Activated CD4-positive, alpha-beta T cell treated with anti-CD3 and anti-CD28 coated beads for 36 hours (primary cell): Measurements from ENCODE around the gene PRH2. TPM values are rescaled to one million over a fixed set of nuclear protein-coding genes. Genes with fewer than 3 reads are reported as not detected.
A peak's percentile ranks its signal among the peaks of the same experiment; 100 is the strongest.

Experiments
- ATAC-seq: fragments of 200-7000 bp; cut with Tn5 transposase; one replicate; pipeline ENCODE4 v1.10.0; 2021; ENCODE audit warnings: mild to moderate bottlenecking, moderate library complexity
- CTCF ChIA-PET: fragments of 350-600 bp; sonication (Branson Sonifier 250); formaldehyde crosslinking; loops from one replicate; lab custom pipeline; 2021; ENCODE audit warnings: antibody characterized with exemption; lab: Charles Lee
- POLR2A ChIA-PET: fragments of 350-600 bp; sonication (Branson Sonifier 250); formaldehyde crosslinking; loops from one replicate; lab custom pipeline; 2021; ENCODE audit warnings: antibody characterized with exemption, inconsistent platforms; lab: Charles Lee
- DNase-seq: peaks from one replicate; pipeline ENCODE4 v3.0.0-alpha.2; 2020
- H3K27ac Mint-ChIP-seq: one replicate; pipeline ENCODE4 v1.8.0; 2021; ENCODE audit warnings: mixed read lengths
- H3K27me3 Mint-ChIP-seq: one replicate; pipeline ENCODE4 v1.8.0; 2021; ENCODE audit warnings: mixed read lengths
- H3K36me3 Mint-ChIP-seq: one replicate; pipeline ENCODE4 v1.8.0; 2021; ENCODE audit warnings: low read depth, mixed read lengths
- H3K4me1 Mint-ChIP-seq: one replicate; pipeline ENCODE4 v1.8.0; 2021; ENCODE audit warnings: mixed read lengths
- H3K4me3 Mint-ChIP-seq: one replicate; pipeline ENCODE4 v1.8.0; 2021; ENCODE audit warnings: mild to moderate bottlenecking, moderate library complexity, mixed read lengths
- H3K9me3 Mint-ChIP-seq: one replicate; pipeline ENCODE4 v1.8.0; 2021; ENCODE audit warnings: low read depth, mixed read lengths
- intact Hi-C, 2 experiments: fragments of 100-400 bp; cut with DNase I in 1 of 2; cut with micrococcal nuclease in 1 of 2; formaldehyde crosslinking; loops; one replicate each; pipeline versions ENCODE4 v1.14.2 to v1.15.1; 2022 to 2024; cut with DNase I, micrococcal nuclease
- total RNA-seq, 2 experiments: library from RNA; stranded (reverse); gene quantifications; one replicate each; pipeline ENCODE4 v1.2.3, GENCODE V29; 2021

Gene PRH2
- total RNA-seq, 2 experiments from 2014 or later = not detected

- Mint-ChIP-seq H3K36me3 (no peaks in the 10 kb centered on the region), H3K9me3 (no peaks in the 10 kb centered on the region), H3K4me1 (no peaks in the 10 kb centered on the region), H3K27ac (no peak overlapping the region), H3K4me3 (no peak overlapping the region), H3K27me3 (no peaks in the 10 kb centered on the region)
- no peak for DNase-seq
- ChIA-PET POLR2A (no interaction called here), CTCF (interaction anchor here (0.6 to 0.8 kb wide), 2 partner anchors 276 to 562 kb away, joined by 3 read pairs; no protein-coding TSS in a partner anchor)
- no peak for ATAC-seq
- intact Hi-C loops = no loop called here
Measured at GRCh38 chr12:10926269-10926668, 2.8 kb upstream of the PRH2 start.

DNA sequence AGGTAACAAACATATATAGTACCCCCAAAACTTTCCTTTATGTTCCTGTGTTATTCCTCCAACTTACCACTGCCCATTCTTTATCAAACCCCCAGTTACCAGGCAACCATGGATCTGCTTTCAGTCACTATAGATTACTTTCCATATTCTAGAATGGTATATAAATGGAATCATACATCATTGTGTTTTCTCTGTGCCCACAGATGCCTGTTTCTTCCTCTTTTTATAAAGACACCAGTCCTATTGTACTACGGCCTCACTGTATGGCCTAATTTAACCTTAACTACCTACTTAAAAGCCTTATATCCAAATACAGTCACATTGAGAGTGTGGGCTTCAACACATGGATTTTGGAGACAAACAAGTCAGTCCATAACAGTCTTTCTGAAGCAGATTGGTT lies 7.5 kb downstream of the PRH2 start:
- DNase-seq (no peak), ATAC-seq (no peak)
- Mint-ChIP-seq H3K9me3 (no peaks in the 10 kb centered on the region), H3K4me3 (no peak overlapping the region), H3K36me3 (peaks cover 2% of the 10 kb centered on the region), H3K27me3 (no peaks in the 10 kb centered on the region), H3K4me1 (no peaks in the 10 kb centered on the region), H3K27ac (no peak overlapping the region)
- POLR2A ChIA-PET = interaction anchor here (0.6 kb wide), 1 partner anchor 152 kb away, joined by 3 read pairs; no protein-coding TSS in a partner anchor
- CTCF ChIA-PET = interaction anchor here (0.7 kb wide), 1 partner anchor 629 kb away, joined by 3 read pairs; no protein-coding TSS in a partner anchor
- intact Hi-C loops = no loop called here

GRCh38 chr12:10939163-10939562 lies 10.1 kb downstream of the PRH2 start, which contains the start of gene TAS2R14:
Gene TAS2R14, minus strand, starts transcription at chr12:10939263. Its CDS starts 56 bp downstream, at chr12:10939207.
- Mint-ChIP-seq H3K9me3 (no peaks in the 10 kb centered on the region), H3K36me3 (peaks cover 2% of the 10 kb centered on the region), H3K4me1 (peaks cover 11% of the 10 kb centered on the region), H3K4me3 (no peak within 1 kb of the TSS), H3K27ac (no peak within 1 kb of the TSS), H3K27me3 (no peaks in the 10 kb centered on the region)
- ATAC-seq = no peak
- CTCF ChIA-PET = no interaction called here
- POLR2A ChIA-PET = no interaction called here
- DNase-seq = no peak
- intact Hi-C loops = no loop called here

DNA sequence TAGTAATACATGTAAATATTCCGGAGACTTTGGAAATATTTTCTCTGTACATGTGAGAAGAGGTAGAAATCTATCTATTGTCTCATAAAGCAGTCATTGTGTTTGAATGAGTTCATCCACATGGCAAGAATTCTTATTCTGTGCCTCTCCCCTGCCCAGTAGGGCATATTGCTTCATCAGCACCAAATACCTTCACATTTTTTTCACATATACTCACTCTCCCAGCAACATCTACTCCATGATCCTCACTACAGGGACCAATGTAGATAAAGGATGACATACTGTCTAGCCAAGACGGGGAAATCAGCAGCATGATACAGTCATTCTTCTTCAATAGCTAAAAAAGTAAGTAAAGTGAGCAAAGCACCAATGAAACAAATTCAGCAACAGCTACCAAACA lies 11.4 kb downstream of the PRH2 start:
- intact Hi-C loops = no loop called here
- H3K27ac Mint-ChIP-seq = no peak overlapping the region
- peaks cover 11% of the 10 kb centered on the region for H3K4me1 Mint-ChIP-seq
- DNase-seq (no peak), ATAC-seq (no peak)
- POLR2A ChIA-PET = no interaction called here
- no peaks in the 10 kb centered on the region for H3K9me3 Mint-ChIP-seq
- H3K4me3 Mint-ChIP-seq = no peak overlapping the region
- H3K36me3 Mint-ChIP-seq = peaks cover 2% of the 10 kb centered on the region
- no peaks in the 10 kb centered on the region for H3K27me3 Mint-ChIP-seq
- CTCF ChIA-PET = interaction anchor here (0.6 kb wide), 1 partner anchor 119 kb away, joined by 3 read pairs; no protein-coding TSS in a partner anchor

DNA sequence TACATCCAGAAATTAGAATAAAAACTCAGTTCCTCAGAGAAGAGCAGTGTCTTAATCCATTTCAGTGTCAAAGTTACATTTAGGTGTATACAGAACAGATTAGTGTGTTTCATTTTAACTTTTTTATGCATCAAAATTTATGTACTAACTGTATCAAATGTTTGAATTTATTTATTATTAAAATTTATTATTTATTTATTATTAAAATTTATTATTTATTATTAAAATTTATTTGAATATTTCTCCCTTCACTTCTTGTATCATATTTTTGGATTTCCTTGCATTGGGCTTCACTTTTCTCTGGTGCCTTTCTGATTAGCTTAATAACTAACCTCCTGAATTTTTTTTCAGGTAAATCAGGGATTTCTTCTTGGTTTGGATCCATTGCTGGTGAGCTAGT lies 12.3 kb downstream of the PRH2 start:
- no peak overlapping the region for H3K27ac Mint-ChIP-seq
- intact Hi-C loops = no loop called here
- no peak for ATAC-seq
- CTCF ChIA-PET = interaction anchor here (0.6 kb wide), 1 partner anchor 132 kb away, joined by 4 read pairs; no protein-coding TSS in a partner anchor
- no peak overlapping the region for H3K4me3 Mint-ChIP-seq
- H3K36me3 Mint-ChIP-seq = peaks cover 2% of the 10 kb centered on the region
- DNase-seq = no peak
- no peaks in the 10 kb centered on the region for H3K27me3 Mint-ChIP-seq
- H3K9me3 Mint-ChIP-seq = peaks cover 2% of the 10 kb centered on the region
- POLR2A ChIA-PET = no interaction called here
- peaks cover 11% of the 10 kb centered on the region for H3K4me1 Mint-ChIP-seq

DNA sequence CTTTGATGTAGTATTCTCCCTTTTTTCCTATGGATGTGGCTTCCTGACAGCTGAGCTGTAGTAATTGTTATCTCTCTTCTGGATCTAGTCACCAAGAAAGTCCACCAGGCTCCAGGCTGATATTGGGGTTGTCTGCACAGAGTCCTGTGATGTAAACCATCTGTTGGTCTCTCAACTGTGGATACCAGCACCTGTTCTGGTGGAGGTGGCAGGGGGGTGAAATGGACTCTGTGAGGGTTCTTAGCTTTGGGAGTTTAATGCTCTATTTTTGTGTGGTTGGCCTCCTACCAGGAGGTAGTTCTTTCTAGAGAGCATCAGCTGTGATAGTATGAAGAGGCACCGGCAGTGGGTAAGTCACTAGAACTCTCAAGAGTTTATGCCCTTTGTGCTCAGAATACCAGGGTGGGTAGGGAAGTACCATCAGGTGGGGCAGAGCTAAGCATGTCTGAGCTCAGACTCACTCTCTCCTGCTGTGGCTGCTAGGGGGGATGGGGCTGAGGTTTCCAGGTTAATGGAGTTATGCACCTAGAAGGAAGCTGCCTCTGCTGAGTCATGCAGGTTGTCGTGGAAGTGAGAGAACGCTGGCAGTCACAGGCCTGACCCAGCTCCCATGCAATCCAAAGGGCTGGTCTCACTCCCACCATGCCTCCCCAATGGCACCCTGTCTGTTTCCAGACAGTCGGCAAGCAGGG lies 13.0 kb downstream of the PRH2 start:
- ChIA-PET POLR2A (no interaction called here), CTCF (interaction anchor here (0.6 kb wide), 1 partner anchor 132 kb away, joined by 4 read pairs; no protein-coding TSS in a partner anchor)
- H3K27ac Mint-ChIP-seq = no peak overlapping the region
- DNase-seq (peak; percentile 14), ATAC-seq (peak; percentile 39)
- peaks cover 5% of the 10 kb centered on the region for H3K9me3 Mint-ChIP-seq
- intact Hi-C loops = no loop called here
- H3K4me3 Mint-ChIP-seq = no peak overlapping the region
- no peaks in the 10 kb centered on the region for H3K27me3 Mint-ChIP-seq
- peaks cover 4% of the 10 kb centered on the region for H3K36me3 Mint-ChIP-seq
- peaks cover 11% of the 10 kb centered on the region for H3K4me1 Mint-ChIP-seq

GRCh38 chr12:10943167-10943566 lies 14.1 kb downstream of the PRH2 start:
- CTCF ChIA-PET = interaction anchor here (0.7 kb wide), 1 partner anchor 489 kb away, joined by 3 read pairs; no protein-coding TSS in a partner anchor
- peaks cover 11% of the 10 kb centered on the region for H3K4me1 Mint-ChIP-seq
- intact Hi-C loops = no loop called here
- POLR2A ChIA-PET = no interaction called here
- ATAC-seq (no peak), DNase-seq (no peak)
- H3K36me3 Mint-ChIP-seq = peaks cover 5% of the 10 kb centered on the region
- H3K4me3 Mint-ChIP-seq = no peak overlapping the region
- no peaks in the 10 kb centered on the region for H3K27me3 Mint-ChIP-seq
- no peak overlapping the region for H3K27ac Mint-ChIP-seq
- H3K9me3 Mint-ChIP-seq = peaks cover 10% of the 10 kb centered on the region

- peaks cover 26% of the 10 kb centered on the region for H3K9me3 Mint-ChIP-seq
- H3K27ac Mint-ChIP-seq = no peak overlapping the region
- DNase-seq (no peak), ATAC-seq (no peak)
- peaks cover 37% of the 10 kb centered on the region for H3K36me3 Mint-ChIP-seq
- intact Hi-C loops = loop anchor here in 1 of 2 experiments (10.0 kb wide), 1 partner anchor 532 kb away; no protein-coding TSS in a partner anchor
- no peak overlapping the region for H3K4me3 Mint-ChIP-seq
- CTCF ChIA-PET = no interaction called here
- no peaks in the 10 kb centered on the region for H3K27me3 Mint-ChIP-seq
- POLR2A ChIA-PET = no interaction called here
- peaks cover 10% of the 10 kb centered on the region for H3K4me1 Mint-ChIP-seq
Measured at GRCh38 chr12:10952645-10953044, 23.6 kb downstream of the PRH2 start.

DNA sequence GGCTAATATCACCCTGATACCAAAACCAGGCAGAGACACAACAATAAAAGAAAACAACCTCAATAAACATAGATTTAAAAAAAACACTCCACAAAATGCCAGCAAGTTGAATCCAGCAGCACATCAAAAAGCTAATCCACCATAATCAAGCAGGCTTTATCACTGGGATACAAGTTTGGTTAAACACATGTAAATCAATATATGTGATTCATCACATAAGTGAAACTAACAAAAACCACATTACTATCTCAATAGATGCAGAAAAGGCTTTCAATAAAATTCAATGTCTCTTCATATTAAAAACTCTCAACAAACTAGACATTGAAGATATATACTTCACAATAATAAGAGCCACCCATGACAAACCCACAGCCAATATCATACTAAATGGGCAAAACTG lies 27.0 kb downstream of the PRH2 start:
- intact Hi-C loops = loop anchor here in 1 of 2 experiments (10.0 kb wide), 1 partner anchor 529 kb away; no protein-coding TSS in a partner anchor
- DNase-seq = no peak
- Mint-ChIP-seq H3K4me1 (peaks cover 28% of the 10 kb centered on the region), H3K27me3 (no peaks in the 10 kb centered on the region), H3K27ac (no peak overlapping the region), H3K4me3 (no peak overlapping the region), H3K36me3 (peaks cover 41% of the 10 kb centered on the region), H3K9me3 (peaks cover 18% of the 10 kb centered on the region)
- no peak for ATAC-seq
- ChIA-PET CTCF (no interaction called here), POLR2A (no interaction called here)

GRCh38 chr12:10957741-10958140 lies 28.7 kb downstream of the PRH2 start:
- ChIA-PET POLR2A (no interaction called here), CTCF (no interaction called here)
- DNase-seq (no peak), ATAC-seq (no peak)
- no peak overlapping the region for H3K4me3 Mint-ChIP-seq
- intact Hi-C loops = loop anchor here in 1 of 2 experiments (10.0 kb wide), 1 partner anchor 527 kb away; no protein-coding TSS in a partner anchor
- peaks cover 18% of the 10 kb centered on the region for H3K9me3 Mint-ChIP-seq
- H3K27me3 Mint-ChIP-seq = no peaks in the 10 kb centered on the region
- H3K36me3 Mint-ChIP-seq = peaks cover 40% of the 10 kb centered on the region
- no peak overlapping the region for H3K27ac Mint-ChIP-seq
- peaks cover 36% of the 10 kb centered on the region for H3K4me1 Mint-ChIP-seq

DNA sequence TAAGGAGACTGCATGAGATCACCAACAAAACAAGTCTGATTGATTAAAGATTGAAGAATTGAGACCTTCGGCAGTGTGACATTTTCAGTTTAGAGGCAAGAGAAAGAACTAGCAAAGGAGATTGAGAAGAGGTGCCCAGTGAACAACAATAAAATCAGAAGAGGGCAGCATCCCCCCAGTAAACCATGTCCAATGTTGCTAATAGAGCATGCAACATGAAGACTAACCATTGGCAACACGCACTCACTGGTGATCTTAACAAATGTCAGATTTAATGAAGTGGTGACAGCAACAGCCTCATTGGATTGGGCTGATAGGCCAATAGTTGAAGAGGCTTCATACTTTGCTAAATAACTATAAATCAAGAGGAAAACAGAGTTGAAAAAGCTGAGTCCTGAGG lies 30.8 kb downstream of the PRH2 start:
- Mint-ChIP-seq H3K4me1 (peaks cover 33% of the 10 kb centered on the region), H3K36me3 (peaks cover 33% of the 10 kb centered on the region), H3K27me3 (no peaks in the 10 kb centered on the region), H3K4me3 (no peak overlapping the region), H3K27ac (no peak overlapping the region), H3K9me3 (peaks cover 15% of the 10 kb centered on the region)
- no peak for DNase-seq
- intact Hi-C loops = loop anchor here (5.0 to 10.0 kb wide), 3 partner anchors 237 to 527 kb away; no protein-coding TSS in a partner anchor
- ChIA-PET POLR2A (no interaction called here), CTCF (interaction anchor here (1.4 kb wide), 1 partner anchor 240 kb away, joined by 5 read pairs; no protein-coding TSS in a partner anchor)
- no peak for ATAC-seq
